C1 segment of cervical spinal cord (tissue), 14 donors: Measurements from ENCODE around the gene DSC3.
"Not testable (repeated sequence)": the region's sequence is repeated elsewhere in the genome, so short reads cannot be mapped to it uniquely, and the experiment has no call there.

ENCODE experiments used
- DNase-seq, 14 donors: peaks; one replicate each; lab custom pipeline; 2025; lab: John Stamatoyannopoulos, UW

The DSC3 gene

GRCh38 chr18:31041271-31042083 is 1.1 kb downstream of the DSC3 start:
- no peak for DNase-seq

- DNase-seq, result no peak
These were observed 1.8 kb downstream of the DSC3 start for GRCh38 chr18:31040686-31041270.

GRCh38 chr18:31039426-31039825 is 3.1 kb downstream of the DSC3 start:
- DNase-seq, result no peak

- DNase-seq, result not testable (repeated sequence)
These were observed 4.9 kb downstream of the DSC3 start for GRCh38 chr18:31037686-31038085.

GRCh38 chr18:31034541-31034940 is 8.0 kb downstream of the DSC3 start:
- no peak for DNase-seq

GRCh38 chr18:31030574-31031278 is 11.8 kb downstream of the DSC3 start:
- DNase-seq, result no peak

GRCh38 chr18:31015715-31016434 is 26.7 kb downstream of the DSC3 start:
- no peak for DNase-seq

GRCh38 chr18:31011455-31011854 is 31.1 kb downstream of the DSC3 start:
- DNase-seq, result not testable (repeated sequence)

- DNase-seq, result no peak
These were observed 31.9 kb downstream of the DSC3 start for GRCh38 chr18:31010601-31011000.

- no peak for DNase-seq
These were observed 42.5 kb downstream of the DSC3 start for GRCh38 chr18:30999887-31000628.

GRCh38 chr18:30999186-30999585 is 43.4 kb downstream of the DSC3 start:
- DNase-seq, result no peak

GRCh38 chr18:30997223-30997622 is 45.3 kb downstream of the DSC3 start:
- DNase-seq, result no peak

- no peak for DNase-seq
These were observed 50.3 kb downstream of the DSC3 start for GRCh38 chr18:30992231-30992630.

- DNase-seq, result no peak
These were observed 51.1 kb downstream of the DSC3 start for GRCh38 chr18:30991397-30991796.

GRCh38 chr18:30989141-30989540 is 53.4 kb downstream of the DSC3 start:
- no peak for DNase-seq

- DNase-seq, result no peak
These were observed 54.1 kb downstream of the DSC3 start for GRCh38 chr18:30988440-30988839.

- DNase-seq, result no peak
These were observed 54.9 kb downstream of the DSC3 start for GRCh38 chr18:30987467-30988241.

- no peak for DNase-seq
These were observed 56.8 kb downstream of the DSC3 start for GRCh38 chr18:30985753-30986152.

- no peak for DNase-seq
These were observed 60.1 kb downstream of the DSC3 start for GRCh38 chr18:30982285-30982992.

GRCh38 chr18:30978091-30978490 is 64.5 kb downstream of the DSC3 start:
- not testable (repeated sequence) for DNase-seq
